GM18520 (cell line): ENCODE data around the gene CNTNAP4.

Experiments
- ATAC-seq: cut with Tn5 transposase; IDR thresholded peaks from one replicate; pipeline ENCODE4 v1.9.1; 2021; ENCODE audit not compliant: unreplicated experiment

CNTNAP4 gene

DNA sequence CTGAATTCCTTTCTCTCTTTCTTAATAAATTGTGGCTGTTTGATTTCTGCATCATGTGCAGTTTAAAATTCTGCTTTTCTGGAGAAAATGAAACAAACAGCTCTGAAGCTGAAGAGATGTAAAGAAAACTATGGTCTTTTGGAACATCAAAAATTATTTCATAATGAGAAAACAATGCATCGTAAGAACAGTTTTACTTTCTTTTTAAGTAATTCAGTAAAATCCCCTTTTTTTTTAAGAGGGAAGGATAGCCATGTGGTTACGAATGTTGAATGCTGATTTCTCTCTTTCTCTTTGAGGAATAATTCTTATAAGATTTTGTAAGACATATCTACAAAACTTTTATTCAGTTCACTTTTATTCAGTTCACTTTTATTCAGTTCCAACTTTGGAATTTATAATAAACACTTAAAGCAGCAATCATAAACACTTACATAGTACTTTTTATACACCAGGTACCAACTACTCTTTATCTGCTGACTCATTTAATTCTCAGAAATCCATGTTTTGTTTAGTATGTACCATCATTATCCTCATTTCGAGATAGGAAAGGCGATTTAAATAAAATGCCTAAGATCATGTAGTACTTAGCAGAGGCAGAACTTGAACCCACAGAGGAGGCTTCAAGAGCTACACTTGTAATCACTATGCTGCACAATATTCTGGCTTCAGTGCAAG is 26.6 kb downstream of the CNTNAP4 start:
- no peak for ATAC-seq

DNA sequence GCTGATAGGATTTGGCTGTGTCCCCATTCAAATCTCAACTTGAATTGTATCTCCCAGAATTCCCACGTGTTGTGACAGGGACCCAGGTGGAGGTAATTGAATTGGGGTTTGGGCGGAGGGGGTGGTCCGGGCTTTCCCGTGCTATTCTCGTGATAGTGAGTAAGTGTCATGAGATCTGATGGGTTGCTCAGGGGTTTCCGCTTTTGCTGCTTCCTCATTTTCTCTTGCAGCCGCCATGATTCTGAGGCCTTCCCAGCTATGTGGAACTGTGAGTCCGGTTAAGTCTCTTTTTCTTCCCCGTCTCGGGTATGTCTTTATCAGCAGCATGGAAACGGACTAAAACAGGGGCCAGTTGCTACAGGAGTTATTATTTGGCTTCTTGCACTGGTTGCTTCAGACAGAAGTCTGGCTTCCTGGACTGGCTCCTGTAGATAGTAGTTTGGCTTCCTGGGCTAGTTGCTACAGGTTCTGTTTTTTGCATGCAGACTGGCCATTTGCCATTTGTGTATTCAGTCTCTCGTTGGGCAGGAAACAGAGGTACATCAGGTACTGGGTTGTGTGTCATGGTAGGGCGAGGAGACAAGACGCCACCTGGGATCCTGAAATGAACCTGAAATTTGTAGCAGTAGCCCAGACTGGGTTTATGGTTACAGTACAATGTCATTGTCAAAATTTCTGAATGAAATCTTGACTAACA is 32.6 kb downstream of the CNTNAP4 start:
- ATAC-seq, result no peak

DNA sequence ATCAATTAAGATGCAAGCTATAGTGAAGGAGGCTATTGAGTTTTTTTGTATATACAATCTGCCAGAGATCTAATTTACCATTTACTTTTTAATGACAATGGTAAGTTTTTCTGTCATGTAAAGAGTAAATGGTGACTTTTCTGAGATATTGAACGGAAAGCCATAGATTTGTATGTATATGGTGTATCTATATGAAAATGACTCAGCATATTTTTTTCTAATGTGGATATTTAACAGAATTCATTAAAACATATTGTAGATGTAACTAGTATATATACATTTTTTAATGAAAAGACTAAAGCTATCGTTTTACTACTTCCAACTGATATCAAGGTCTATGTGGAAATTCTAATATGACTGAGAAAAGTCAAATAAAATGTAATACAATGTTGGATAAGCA is 34.1 kb downstream of the CNTNAP4 start:
- ATAC-seq, result no peak

DNA sequence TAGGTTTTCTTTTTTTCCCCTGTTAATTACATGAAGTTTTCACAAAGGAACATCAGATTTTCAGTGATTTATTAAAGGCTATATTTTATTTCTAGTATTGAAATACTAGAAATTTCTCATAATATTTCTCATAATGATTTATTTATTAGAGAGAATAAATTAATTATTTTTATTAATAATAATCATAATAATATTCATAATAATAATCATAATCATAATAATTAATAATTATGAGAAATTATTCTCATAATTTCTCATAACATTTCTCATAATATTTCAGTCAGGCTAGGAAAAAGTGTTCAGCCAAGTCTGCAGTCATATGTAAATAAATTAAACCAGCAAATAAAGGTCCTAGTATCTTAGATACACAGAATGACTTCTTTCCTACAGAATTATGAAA is 41.4 kb downstream of the CNTNAP4 start:
- ATAC-seq, result no peak

DNA sequence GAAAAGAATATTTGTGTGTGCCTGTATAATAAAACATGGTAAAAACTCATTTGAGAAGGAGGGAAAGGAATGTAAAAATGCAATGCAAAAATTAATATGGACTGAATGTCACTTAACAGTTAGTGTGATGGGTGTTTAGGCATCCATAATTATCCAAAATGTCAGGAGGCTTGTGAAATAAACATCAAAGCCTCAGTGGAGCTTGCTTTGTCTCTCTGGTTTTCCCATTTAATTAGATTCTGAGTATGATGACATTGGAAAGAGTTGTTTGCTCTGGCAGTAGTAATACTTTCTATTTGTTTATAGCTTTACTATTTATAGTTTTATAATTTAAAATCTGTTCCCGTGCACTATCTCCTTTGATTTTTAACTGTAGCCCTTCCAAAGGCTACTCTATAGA is 51.9 kb downstream of the CNTNAP4 start:
- no peak for ATAC-seq

DNA sequence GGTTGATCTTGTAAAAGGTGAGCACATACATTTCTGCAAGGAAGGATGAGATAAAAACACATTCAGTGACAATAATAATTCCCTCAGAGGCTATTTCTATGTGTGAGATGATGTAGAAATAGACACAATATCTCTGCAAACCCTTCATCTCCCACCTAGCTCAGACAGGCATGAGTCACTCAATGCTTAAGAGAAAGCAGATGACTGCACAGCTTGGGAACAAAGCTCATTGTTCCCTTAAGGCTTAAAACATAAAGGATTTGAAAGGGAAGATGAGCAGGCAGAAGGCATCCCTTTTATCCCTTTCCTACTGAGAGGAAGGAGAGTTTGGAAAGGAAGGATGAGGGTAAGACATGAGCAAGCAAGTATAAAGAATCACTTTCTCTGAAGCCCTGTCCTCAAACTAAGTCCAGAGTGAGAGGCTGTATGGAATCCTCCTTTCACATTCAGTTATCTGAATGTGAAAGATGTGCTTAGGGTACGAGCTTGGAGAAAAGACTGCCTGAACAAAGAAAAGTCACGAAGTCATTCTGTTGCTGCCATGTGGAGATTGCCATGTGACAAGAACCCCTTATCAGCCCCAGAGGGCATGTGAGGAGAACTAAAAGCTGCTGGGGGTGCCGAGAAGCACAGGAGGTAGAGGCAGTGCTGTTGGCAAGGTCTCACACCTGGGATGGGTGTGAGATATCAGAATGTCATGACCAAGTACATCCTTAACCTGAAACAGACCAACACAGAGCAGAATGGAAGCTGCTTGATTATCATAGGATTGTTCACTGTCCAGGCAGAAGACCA is 58.2 kb downstream of the CNTNAP4 start:
- no peak for ATAC-seq

DNA sequence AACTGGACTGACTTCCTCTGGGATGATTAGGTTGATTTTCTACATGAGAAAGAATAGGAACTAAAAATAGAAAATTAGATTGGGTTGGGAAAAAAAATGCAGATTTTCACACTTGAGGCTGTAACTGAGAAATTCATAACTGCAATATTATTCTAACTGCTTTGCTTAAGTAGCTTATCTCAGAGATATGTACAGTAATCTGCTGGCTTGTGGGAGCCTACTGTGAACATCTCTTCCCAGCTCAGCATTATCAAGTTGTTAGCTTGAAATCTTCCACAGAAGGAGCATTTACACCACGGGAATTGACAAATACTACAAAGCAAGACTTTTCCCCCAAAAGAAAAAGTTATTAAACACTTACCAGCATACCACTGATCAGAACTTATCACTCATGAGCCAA is 58.9 kb downstream of the CNTNAP4 start:
- no peak for ATAC-seq

DNA sequence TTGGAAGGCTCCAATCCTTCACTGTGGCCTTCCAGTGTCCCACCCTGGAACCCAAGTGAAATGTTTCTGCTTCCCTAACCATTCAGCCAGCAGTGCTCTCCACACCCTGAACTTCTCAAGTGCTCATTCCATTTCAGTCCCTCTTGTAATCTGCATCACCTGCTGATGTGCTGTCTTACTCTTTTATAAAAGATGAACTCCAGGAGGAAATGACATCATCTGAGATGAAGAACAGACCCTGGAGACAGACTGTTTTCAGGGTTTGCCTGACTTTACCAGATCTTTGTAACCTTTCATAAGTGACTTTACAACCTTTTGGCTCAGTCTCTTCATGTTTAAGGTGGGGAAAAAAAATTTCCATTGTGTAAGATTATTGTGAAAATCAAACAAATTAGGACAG is 61.3 kb downstream of the CNTNAP4 start:
- ATAC-seq, result no peak

DNA sequence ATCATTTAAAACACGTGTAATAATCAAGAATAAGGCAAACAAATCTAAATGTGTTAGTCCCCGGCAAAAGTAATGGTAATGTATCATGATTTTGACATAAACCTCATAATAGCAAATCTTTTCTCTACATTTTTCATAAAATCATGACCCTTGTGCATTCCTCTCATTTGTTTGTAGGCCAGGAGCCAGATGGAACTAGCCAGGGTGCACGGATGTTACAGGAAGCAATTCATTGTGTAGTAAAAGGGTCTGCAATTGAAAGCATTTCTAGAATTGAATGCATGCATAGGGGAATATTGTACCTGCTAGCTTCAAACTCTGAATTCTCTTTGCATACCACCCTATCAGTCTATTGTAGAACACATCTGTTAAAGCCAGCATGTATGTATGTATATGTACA is 66.6 kb downstream of the CNTNAP4 start:
- ATAC-seq, result no peak

DNA sequence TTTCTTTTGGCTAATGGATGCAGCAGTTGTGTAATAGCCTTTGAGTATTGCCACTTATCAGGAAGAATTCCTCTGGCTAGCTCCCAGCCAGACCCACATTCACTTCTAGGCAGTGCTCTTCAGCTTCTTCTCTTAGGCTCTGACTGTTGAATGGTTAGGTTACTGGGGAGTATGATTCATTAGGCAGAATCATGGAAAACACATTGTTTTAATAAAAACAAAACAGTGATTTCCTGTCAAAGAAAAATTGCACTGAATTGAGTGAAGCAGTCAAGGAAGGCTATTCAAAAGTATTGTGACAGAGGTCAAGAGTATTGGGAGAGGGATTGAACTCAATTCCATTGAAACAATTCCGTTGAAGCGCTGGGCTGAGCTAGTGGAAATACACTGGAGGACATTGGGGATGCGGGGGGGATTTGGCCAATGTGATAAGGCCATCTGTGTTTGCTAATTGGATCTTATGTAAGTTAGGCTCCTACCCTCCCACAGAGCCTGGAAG is 68.0 kb downstream of the CNTNAP4 start:
- no peak for ATAC-seq

DNA sequence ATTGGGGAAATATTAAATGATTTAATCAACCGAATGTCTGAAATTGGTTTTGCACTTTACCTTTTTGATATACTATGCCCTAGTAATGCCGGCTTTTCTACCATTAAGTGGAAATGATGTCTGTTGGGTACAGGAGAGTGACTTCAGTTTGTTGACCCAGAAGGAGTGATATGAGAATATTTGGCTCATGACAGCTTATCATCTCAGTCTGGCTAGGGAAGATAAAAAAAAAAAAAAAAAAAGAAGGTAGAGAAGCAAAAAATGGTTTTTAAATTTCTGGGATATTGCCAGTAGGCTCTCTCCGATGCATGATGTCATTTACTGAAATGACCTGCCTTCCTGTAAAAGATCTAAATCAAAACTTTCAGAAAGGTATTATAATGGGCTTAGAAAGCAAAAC is 69.0 kb downstream of the CNTNAP4 start:
- ATAC-seq, result no peak

DNA sequence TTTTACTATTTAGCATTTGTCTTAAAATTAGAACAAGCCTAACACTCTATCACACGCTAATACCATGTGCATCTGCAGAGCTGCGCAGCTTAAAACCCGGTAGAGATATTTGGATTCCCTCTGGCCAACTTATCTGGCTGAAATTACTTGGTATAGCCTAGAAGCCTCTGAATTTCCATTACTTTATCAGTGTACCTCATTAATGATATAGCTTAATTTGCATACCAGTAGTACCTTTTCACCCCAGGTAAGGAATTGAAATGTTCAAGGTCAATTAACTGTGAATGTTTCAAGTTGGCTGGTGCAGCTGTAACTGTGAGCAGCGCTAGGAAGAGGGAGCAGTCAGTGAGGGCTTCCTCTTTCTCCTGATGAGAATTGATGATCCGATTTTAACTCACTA is 74.2 kb downstream of the CNTNAP4 start:
- no peak for ATAC-seq

DNA sequence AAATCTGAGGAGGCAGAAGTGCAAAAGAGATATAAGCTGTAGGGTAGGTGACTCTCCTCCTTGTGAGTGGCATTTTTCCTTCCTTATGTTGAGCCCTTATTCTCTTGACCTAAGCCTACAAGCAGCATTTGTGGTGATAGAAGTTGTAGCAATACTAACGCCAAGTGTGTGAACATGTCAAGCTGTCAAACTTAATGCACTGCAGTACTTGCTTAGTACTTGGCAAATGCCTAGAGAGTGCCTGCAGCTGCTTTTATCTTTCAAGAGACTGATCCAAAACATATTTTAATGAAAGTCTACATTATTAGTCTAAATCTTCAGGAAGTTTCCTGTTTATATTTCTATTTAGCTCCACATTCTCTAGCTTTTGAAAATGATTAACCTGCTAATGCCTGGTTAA is 83.2 kb downstream of the CNTNAP4 start:
- ATAC-seq, result no peak

DNA sequence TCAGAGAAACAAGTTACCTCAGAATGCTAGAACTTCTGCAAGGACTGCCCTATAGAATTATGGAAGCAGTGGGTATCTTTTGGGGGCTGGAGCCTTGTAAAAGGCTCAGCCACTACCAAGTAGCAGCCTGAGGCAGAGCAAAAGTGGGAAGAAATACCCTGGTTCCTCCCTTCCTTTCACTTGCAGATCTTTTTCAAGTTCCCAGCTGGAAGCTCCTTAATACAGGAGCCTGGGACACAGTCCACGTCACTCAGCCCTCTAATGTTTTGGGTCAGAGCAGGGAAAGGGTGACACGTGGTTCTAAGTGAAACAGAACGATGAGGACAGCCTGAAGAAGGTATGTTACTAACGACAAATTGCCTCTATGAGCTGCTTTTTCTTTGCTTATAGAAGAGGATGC is 93.1 kb downstream of the CNTNAP4 start:
- ATAC-seq, result no peak

DNA sequence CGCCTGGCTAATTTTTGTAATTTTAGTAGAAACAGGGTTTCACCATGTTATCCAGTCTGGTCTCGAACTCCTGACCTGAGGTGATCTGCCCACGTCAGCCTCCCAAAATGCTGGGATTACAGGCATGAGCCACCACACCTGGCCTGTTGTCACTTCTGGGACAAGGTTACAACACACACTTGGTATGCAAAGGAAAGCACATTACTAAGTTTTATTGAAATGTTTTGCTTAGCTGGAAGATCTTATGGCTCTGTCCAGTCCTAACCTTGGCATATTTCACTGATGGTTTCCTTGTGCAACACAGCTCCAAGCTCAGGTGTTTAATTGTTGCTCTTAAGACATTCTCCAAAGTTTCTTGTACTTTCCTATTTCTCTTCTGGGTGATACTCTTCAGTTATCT is 94.2 kb downstream of the CNTNAP4 start:
- ATAC-seq, result no peak

DNA sequence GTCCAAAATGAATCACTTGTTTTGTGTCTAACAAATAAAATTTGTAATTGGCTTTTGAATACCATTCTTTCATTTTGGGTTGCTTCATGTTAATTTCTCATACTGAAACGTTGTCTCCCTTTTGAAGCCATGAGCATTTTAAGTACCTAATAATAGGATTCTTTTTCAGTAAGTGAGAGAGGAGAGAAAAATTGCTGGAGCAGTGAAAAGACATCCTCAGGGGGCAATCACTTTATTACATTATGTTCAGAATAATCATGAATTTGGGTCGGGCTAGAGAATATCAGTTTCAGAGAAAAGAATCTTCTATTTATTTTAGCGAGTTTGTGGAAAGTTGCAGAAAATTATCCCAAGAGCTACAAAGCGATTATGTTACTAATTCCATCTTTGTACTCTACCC is 96.8 kb downstream of the CNTNAP4 start:
- no peak for ATAC-seq

DNA sequence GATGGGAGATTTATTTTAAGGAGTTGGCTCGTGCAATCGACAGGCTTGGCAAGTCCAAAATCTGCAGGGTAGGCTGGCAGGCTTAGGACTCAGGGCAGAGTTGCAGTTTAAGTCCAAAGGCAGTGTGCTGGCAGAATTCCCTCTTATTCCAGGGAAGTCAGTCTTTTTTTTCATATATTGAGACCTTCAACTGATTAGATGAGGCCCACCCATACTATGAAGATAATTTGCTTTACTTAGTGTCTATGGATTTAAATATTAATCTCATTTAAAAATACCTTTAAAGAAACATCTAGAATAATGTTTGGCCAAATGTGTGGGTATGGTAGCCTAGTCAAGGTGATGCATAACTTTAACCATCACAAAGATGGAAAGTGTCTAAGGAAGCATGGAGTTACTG is 99.8 kb downstream of the CNTNAP4 start:
- ATAC-seq, result no peak

DNA sequence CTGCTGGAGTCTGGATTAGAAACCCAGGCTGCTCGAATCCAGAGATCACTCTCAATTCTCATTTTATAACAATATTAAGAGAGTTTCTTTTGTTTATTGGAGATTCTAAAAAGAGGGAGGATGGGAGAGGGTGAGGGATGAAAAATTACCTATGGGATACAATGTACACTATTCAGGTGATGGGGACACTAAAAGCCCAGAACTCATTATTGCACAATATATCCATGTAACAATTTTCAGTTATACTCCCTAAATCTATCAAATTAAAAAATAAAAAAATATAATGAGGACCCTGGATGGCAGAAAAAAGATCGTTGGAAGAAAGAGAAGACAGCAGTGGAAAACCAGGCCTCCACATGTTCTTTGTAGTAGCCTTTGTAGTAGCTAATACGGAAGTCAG is 100.8 kb downstream of the CNTNAP4 start:
- no peak for ATAC-seq

DNA sequence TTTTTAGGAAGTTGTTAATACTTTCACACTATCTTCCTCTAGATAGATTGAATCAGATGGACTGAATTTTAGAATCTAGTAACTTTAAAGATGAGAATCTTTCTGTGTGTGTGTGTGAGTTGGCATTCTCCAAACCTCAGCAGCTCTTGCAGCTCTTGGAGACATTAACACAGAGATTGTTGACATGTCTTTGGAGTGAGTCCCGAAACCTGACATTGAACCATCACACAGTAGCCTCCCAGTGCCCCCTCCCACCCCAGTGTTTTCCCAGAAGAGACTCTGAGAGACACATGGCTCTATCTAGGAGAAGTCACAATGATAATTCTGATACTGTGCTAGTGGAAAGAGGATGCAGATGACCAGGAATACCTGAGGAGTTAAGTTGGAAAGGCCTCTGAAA is 103.9 kb downstream of the CNTNAP4 start:
- no peak for ATAC-seq

DNA sequence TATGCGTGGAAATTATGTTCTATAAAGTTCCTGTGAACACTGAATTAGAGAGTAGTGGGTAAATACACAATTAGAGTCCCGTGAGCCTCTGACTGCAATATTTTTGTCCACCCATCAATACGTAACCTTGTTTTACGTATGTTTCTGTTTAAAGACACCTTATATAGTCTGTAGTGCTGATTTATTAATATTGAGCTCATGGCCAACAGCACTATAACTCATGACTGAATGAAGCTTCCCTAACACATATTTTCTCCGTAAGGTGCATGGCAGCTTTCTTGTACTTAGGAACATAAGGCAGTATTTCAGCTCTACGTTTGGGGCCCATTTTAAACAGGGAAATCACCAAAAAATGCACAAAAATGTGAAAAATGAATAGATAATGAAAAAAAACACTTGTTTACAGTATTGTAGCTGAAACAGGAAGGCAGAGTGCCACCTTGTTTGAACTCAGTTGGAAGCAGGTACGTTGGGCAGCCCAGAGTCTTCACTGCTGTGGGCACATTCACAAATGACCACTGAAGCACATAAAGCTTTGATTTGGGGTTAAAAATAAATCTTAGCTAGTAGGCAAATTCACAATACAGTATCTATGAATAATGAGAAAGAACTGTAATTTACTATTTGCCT is 108.5 kb downstream of the CNTNAP4 start:
- no peak for ATAC-seq

DNA sequence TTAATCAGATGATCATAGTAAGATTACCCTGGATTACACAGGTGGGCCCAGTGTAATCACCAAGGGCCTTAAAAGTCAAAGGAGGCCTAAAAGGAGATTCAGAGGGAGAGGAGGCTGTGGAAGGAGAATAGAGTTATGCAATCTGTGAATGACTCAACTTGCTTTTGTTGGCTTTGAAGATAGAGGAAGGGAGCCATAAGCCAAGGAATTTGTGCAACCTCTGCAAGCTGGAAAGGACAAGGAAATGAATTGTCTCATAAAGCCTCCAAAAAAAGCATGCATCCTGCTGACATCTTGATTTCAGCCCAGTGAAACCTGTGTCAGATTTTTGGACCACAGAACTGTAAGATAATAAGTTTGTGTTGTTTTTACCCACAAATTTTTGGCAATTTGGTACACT is 109.6 kb downstream of the CNTNAP4 start:
- no peak for ATAC-seq

DNA sequence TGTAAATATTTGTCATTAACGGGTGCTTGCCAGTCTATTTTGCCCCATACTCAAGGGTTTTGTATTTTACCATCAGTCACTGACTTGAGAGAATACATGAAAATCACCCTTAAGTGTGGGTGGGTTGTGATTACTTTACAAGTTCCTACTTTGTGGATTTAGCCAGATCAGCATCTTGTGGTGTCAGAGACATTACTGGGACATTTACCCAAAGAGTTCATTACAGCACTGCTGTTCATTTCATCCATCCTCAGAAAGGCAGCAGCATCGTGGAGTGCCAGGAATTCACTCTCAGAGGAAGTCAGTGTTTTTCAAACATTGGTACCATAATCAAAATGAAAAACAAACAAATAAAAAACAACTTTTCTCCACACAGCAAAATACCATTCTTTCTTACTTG is 110.8 kb downstream of the CNTNAP4 start:
- ATAC-seq, result no peak
